ENCODE results near the gene CFAP74. TPM values are rescaled to one million over a fixed set of nuclear protein-coding genes. Genes with fewer than 3 reads are reported as not detected.

Gene CFAP74
- total and polyA plus RNA-seq, 9 of the 15 experiments (the other 6 are each of a cell fraction or from before 2014, with no cell fraction given), result 0.03 to 0.15 (median 0.05) TPM; not detected in 6

- TF ChIP-seq HMBOX1 (IDR thresholded peaks at IDR 0.05), result peak; percentile 85
- TF ChIP-seq ZNF12 (CRISPR knock-in tag; IDR thresholded peaks at IDR 0.05), result peak; percentile 79; the same call in 1 of the 2 replicates
- no peak for TF ChIP-seq ZNF134 (CRISPR knock-in tag; conservative IDR thresholded peaks at IDR 0.05)
- no peak for TF ChIP-seq GTF2B (IDR thresholded peaks at IDR 0.05; ENCODE audit: extremely low read depth, insufficient read length)
- peak in 1 of 2 experiments; percentile 68; a peak in 1 of 4 replicates for TF ChIP-seq ARNT (IDR thresholded peaks at IDR 0.05)
- no peak for TF ChIP-seq ZNF695 (CRISPR knock-in tag; IDR thresholded peaks at IDR 0.05)
- TF ChIP-seq KDM4B (IDR thresholded peaks at IDR 0.05; ENCODE audit: borderline replicate concordance in 2 of 2, low read depth in 1 of 2), result no peak
- TF ChIP-seq FOXK1 (CRISPR knock-in tag; IDR thresholded peaks at IDR 0.05; ENCODE audit: borderline replicate concordance), result no peak
- no peak; the same call in 1 of the 2 replicates for TF ChIP-seq ETV5 (CRISPR knock-in tag; IDR thresholded peaks at IDR 0.05; ENCODE audit: low read depth)
- TF ChIP-seq FOSL1 (tag; conservative IDR thresholded peaks at IDR 0.05), result no peak
- peak; percentile 70; the same call in 1 of the 2 replicates for TF ChIP-seq NR2C1 (IDR thresholded peaks at IDR 0.05)
- peak; percentile 55 for TF ChIP-seq NR2C1 (tag; IDR thresholded peaks at IDR 0.05)
- no peak for TF ChIP-seq FOXA3 (CRISPR knock-in tag; conservative IDR thresholded peaks at IDR 0.05 in 1 of 2, IDR thresholded peaks at IDR 0.05 in 1 of 2)
- TF ChIP-seq JUN (IDR thresholded peaks at IDR 0.05; ENCODE audit: borderline replicate concordance, low read depth, low read length), result peak; percentile 60
- TF ChIP-seq JUN (CRISPR knock-in tag; IDR thresholded peaks at IDR 0.05; ENCODE audit: borderline replicate concordance), result no peak
- no peak for TF ChIP-seq ZNF224 (CRISPR knock-in tag; IDR thresholded peaks at IDR 0.05)
- TF ChIP-seq THRB (CRISPR knock-in tag; conservative IDR thresholded peaks at IDR 0.05), result no peak
- TF ChIP-seq ZNF277 (CRISPR knock-in tag; IDR thresholded peaks at IDR 0.05; ENCODE audit: borderline replicate concordance), result no peak
- TF ChIP-seq ETS1 (conservative IDR thresholded peaks at IDR 0.05; ENCODE audit: control insufficient read depth, low read depth, low read length), result no peak
- TF ChIP-seq CBX2 (IDR thresholded peaks at IDR 0.05; ENCODE audit: insufficient read depth, low read length, poor library complexity, severe bottlenecking), result no peak
- no peak for TF ChIP-seq EGR1 (conservative IDR thresholded peaks at IDR 0.05)
- no peak for TF ChIP-seq EZH2 (IDR thresholded peaks at IDR 0.05; ENCODE audit: borderline replicate concordance, low read depth, low read length)
These were observed 97.1 kb downstream of the CFAP74 start (continued) for GRCh38 chr1:1906185-1907097.
